Lower leg skin (tissue), 3 donors: Measurements from ENCODE around the gene FBXL14.

Experiments
- CTCF ChIP-seq, 3 donors: fragments of 450-650 bp; IDR thresholded peaks; one replicate each; pipeline ENCODE4 v1.5.1; 2016; ENCODE audit warnings: antibody characterized with exemption in 3 of 3, mild to moderate bottlenecking in 3 of 3, moderate library complexity in 2 of 3
- POLR2A ChIP-seq, 2 donors: fragments of 450-650 bp; IDR thresholded peaks; one replicate each; pipeline ENCODE4 v1.6.1; 2016 to 2017; ENCODE audit warnings: antibody characterized with exemption in 2 of 2, mild to moderate bottlenecking in 1 of 2, moderate library complexity in 1 of 2

DNA sequence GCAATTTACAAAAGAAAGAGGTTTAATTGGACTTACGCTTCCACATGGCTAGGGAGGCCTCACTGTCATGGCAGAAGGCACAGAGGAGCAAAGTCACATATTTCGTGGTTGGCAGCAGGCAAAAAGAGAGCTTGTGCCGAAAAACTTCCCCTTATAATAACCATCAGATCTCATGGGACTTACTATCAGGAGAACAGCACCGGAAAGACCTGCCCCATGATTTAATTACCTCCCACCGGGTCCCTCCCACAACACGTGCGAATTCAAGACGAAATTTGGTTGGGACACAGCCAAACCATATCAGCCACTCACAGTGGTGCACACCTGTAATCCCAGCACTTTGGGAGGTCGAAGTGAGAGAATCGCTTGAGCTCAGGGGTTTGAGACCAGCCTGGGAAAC lies 68.5 kb downstream of the FBXL14 start:
- no peak for TF ChIP-seq CTCF (IDR thresholded peaks at IDR 0.05)
- no peak for TF ChIP-seq POLR2A (IDR thresholded peaks at IDR 0.05)
